Fibroblast of lung (primary cell): ENCODE results near the gene TNIK. TPM values are rescaled to one million over a fixed set of nuclear protein-coding genes. Genes with fewer than 3 reads are reported as not detected.

Experiments used
- DNase-seq, 2 donors: peaks; one replicate each; pipeline versions ENCODE4 v3.0.0 to v3.0.0-alpha.2; 2010; ENCODE audit warnings: low read depth in 2 of 2
- H2AFZ ChIP-seq: 2 replicates; pipeline ENCODE4 v1.5.1; 2012; ENCODE audit warnings: low read length, control low read depth, inconsistent platforms
- H3K27ac ChIP-seq: 2 replicates; pipeline ENCODE4 v1.5.1; 2011; ENCODE audit warnings: low read length, control low read depth; ENCODE audit not compliant: insufficient read depth
- H3K27me3 ChIP-seq: 2 replicates; pipeline ENCODE4 v1.5.1; 2011; ENCODE audit warnings: mild to moderate bottlenecking, low read length; ENCODE audit not compliant: control insufficient read depth, insufficient read depth
- H3K36me3 ChIP-seq: 2 replicates; pipeline ENCODE4 v1.5.1; 2011; ENCODE audit warnings: low read length; ENCODE audit not compliant: control insufficient read depth, insufficient read depth
- H3K4me1 ChIP-seq: 2 replicates; pipeline ENCODE4 v1.5.1; 2011; ENCODE audit warnings: low read length; ENCODE audit not compliant: control insufficient read depth, insufficient read depth; ENCODE audit errors: extremely low read depth
- H3K4me2 ChIP-seq: 2 replicates; pipeline ENCODE4 v1.5.1; 2011; ENCODE audit warnings: low read length, control low read depth; ENCODE audit not compliant: insufficient read depth; ENCODE audit errors: extremely low read depth
- H3K4me3 ChIP-seq, 4 experiments: fragments of 200-600 bp in 1 of 4; sonication (generic) in 1 of 4; replicated peaks in 1 of 4; 2 replicates each; pipeline ENCODE4 v1.5.1; 2011 to 2016; ENCODE audit warnings: low read length in 4 of 4, low read depth in 3 of 4, mild to moderate bottlenecking in 3 of 4, control low read depth in 2 of 4, inconsistent platforms in 1 of 4, mixed read lengths in 1 of 4; ENCODE audit not compliant: insufficient read depth in 1 of 4; ENCODE audit errors: control extremely low read depth in 1 of 4
- H3K79me2 ChIP-seq: 2 replicates; pipeline ENCODE4 v1.5.1; 2012; ENCODE audit warnings: mild to moderate bottlenecking, low read length, inconsistent platforms; ENCODE audit not compliant: control insufficient read depth, insufficient read depth
- H3K9ac ChIP-seq: 2 replicates; pipeline ENCODE4 v1.5.1; 2011; ENCODE audit warnings: mild to moderate bottlenecking, low read length, control low read depth; ENCODE audit not compliant: insufficient read depth
- H3K9me3 ChIP-seq: 2 replicates; pipeline ENCODE4 v1.5.1; 2012; ENCODE audit warnings: low read depth, low read length; ENCODE audit not compliant: control insufficient read depth, insufficient read depth
- H4K20me1 ChIP-seq: 2 replicates; pipeline ENCODE4 v1.5.1; 2011; ENCODE audit warnings: low read length; ENCODE audit not compliant: control insufficient read depth, insufficient read depth; ENCODE audit errors: extremely low read depth
- CTCF ChIP-seq, 2 donors: IDR thresholded peaks in 1 of 2; conservative IDR thresholded peaks in 1 of 2; 1 replicate in 1 of 2; 2 replicates in 1 of 2; pipeline ENCODE4 v1.5.1; 2011 to 2012; ENCODE audit warnings: low read length in 2 of 2, control low read depth in 1 of 2, inconsistent platforms in 1 of 2, low read depth in 1 of 2, mild to moderate bottlenecking in 1 of 2
- EZH2 ChIP-seq: IDR thresholded peaks from 2 replicates; pipeline ENCODE4 v1.5.1; 2012; ENCODE audit warnings: low read length, control low read depth, mild to moderate bottlenecking; ENCODE audit errors: missing control alignments
- polyA plus RNA-seq, 2 donors: library from polyadenylated mRNA; depleted of rRNA in 1 of 2; stranded (reverse) in 1 of 2; unstranded in 1 of 2; fragments of >200 nt; gene quantifications; 2 replicates each; pipeline ENCODE4 v1.2.1, GENCODE V29; 2011 to 2012; ENCODE audit warnings: missing spikeins in 1 of 2
- total RNA-seq: library from RNA; depleted of rRNA; stranded (reverse); fragments of >200 nt; gene quantifications from 2 replicates; pipeline ENCODE4 v1.2.1, GENCODE V29; 2014

TNIK gene
- total and polyA plus RNA-seq, 2 donors (not counting 1 experiment from before 2014, with no cell fraction given), result 13.8 to 39.3 TPM

GRCh38 chr3:171458864-171459136 lies 1.4 kb downstream of the TNIK start:
- TF ChIP-seq CTCF (conservative IDR thresholded peaks at IDR 0.05 in 1 of 2, IDR thresholded peaks at IDR 0.05 in 1 of 2; ENCODE audit: low read depth in 1 of 2, low read length in 2 of 2) (no peak), EZH2 (no peak)
- DNase-seq, result no peak
- Histone ChIP-seq H3K4me3 (peak overlapping the region; percentile 69 to 90 (median 83)), H3K27me3 (no peaks in the 10 kb centered on the region), H4K20me1 (no peaks in the 10 kb centered on the region), H3K4me1 (peaks cover 8% of the 10 kb centered on the region), H3K36me3 (no peaks in the 10 kb centered on the region), H3K4me2 (peak overlapping the region; percentile 82), H3K9ac (peak overlapping the region; percentile 25), H3K79me2 (peaks cover 46% of the 10 kb centered on the region), H2AFZ (peak overlapping the region; percentile 75), H3K9me3 (no peaks in the 10 kb centered on the region), H3K27ac (peak overlapping the region; percentile 21)

- TF ChIP-seq CTCF (conservative IDR thresholded peaks at IDR 0.05 in 1 of 2, IDR thresholded peaks at IDR 0.05 in 1 of 2; ENCODE audit: low read depth in 1 of 2, low read length in 2 of 2), result no peak
- TF ChIP-seq EZH2, result no peak
- H3K9me3 ChIP-seq, result no peaks in the 10 kb centered on the region
- H3K27ac ChIP-seq, result peak overlapping the region; percentile 19
- peaks cover 49% of the 10 kb centered on the region for H3K79me2 ChIP-seq
- no peak overlapping the region for H3K9ac ChIP-seq
- no peaks in the 10 kb centered on the region for H3K36me3 ChIP-seq
- peak overlapping the region; percentile 4 for H2AFZ ChIP-seq
- peaks cover 8% of the 10 kb centered on the region for H3K4me1 ChIP-seq
- no peaks in the 10 kb centered on the region for H4K20me1 ChIP-seq
- H3K4me2 ChIP-seq, result peak overlapping the region; percentile 87
- no peaks in the 10 kb centered on the region for H3K27me3 ChIP-seq
- peak in 1 of 2 donors; percentile 6 for DNase-seq
- H3K4me3 ChIP-seq, result peak overlapping the region; percentile 69 to 90 (median 83)
Observed at GRCh38 chr3:171458071-171458863, 1.9 kb downstream of the TNIK start.

GRCh38 chr3:171457607-171458061 lies 2.6 kb downstream of the TNIK start:
- Histone ChIP-seq H2AFZ (no peak overlapping the region), H3K4me3 (peak overlapping the region; percentile 69 to 90 (median 83)), H4K20me1 (no peaks in the 10 kb centered on the region), H3K9me3 (no peaks in the 10 kb centered on the region), H3K4me2 (peak overlapping the region; percentile 87), H3K27me3 (no peaks in the 10 kb centered on the region), H3K36me3 (no peaks in the 10 kb centered on the region), H3K4me1 (peaks cover 8% of the 10 kb centered on the region), H3K9ac (no peak overlapping the region), H3K79me2 (peaks cover 53% of the 10 kb centered on the region), H3K27ac (peak overlapping the region; percentile 24)
- no peak for DNase-seq
- TF ChIP-seq CTCF (conservative IDR thresholded peaks at IDR 0.05 in 1 of 2, IDR thresholded peaks at IDR 0.05 in 1 of 2; ENCODE audit: low read depth in 1 of 2, low read length in 2 of 2) (no peak), EZH2 (no peak)
